ENCODE measurements around the gene LIMK2.

The LIMK2 gene

GRCh38 chr22:31271026-31271425 is 58.9 kb downstream of the LIMK2 start:
- DNase-seq (ENCODE audit: extremely low read depth in 1 of 2, low read depth in 1 of 2) = no peak

GRCh38 chr22:31271485-31271884 is 59.4 kb downstream of the LIMK2 start:
- no peak for DNase-seq (ENCODE audit: extremely low read depth in 1 of 2, low read depth in 1 of 2)

DNA sequence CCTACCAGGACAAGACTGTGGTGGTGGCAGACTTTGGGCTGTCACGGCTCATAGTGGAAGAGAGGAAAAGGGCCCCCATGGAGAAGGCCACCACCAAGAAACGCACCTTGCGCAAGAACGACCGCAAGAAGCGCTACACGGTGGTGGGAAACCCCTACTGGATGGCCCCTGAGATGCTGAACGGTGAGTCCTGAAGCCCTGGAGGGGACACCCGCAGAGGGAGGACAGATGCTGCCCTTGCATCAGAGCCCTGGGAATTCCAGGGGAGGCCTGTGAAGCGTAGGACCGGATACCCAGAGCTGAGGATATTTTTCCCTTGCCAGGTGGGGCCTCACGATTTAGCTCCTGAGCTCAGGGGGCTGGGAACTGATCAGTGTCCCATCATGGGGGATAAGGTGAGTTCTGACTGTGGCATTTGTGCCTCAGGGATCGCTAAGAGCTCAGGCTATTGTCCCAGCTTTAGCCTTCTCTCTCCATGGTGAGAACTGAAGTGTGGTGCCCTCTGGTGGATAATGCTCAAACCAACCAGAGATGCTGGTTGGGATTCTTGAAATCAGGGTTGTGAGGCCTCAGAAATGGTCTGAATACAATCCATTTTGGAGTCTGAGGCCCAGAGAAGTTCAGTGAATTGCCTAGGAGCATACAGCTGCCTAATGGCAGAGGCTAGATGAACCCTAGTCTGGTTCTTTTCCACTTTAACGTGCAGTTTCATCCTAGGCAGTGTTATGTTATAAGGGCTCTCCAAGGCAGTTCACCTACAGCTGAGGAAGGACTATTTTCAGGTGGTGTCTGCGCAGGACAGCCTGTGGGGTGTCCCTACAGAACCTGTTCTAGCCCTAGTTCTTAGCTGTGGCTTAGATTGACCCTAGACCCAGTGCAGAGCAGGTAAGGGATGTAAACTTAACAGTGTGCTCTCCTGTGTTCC is 60.7 kb downstream of the LIMK2 start:
- DNase-seq (ENCODE audit: extremely low read depth in 1 of 2, low read depth in 1 of 2) = no peak

DNA sequence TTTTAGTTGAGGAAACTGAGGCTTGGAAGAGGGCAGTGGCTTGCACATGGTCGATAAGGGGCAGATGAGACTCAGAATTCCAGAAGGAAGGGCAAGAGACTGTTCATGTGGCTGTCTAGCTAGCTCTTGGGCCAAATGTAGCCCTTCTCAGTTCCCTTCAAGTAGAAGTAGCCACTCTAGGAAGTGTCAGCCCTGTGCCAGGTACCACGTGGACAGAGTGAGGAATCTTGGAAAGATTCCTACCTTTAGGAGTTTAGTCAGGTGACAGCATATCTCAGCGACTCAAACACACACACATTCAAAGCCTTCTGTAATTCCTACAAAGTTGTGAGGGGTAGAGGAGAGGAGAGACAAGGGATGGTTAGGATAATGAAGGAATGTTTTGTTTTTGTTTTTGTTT is 61.9 kb downstream of the LIMK2 start:
- DNase-seq (ENCODE audit: extremely low read depth in 1 of 2, low read depth in 1 of 2) = no peak

DNA sequence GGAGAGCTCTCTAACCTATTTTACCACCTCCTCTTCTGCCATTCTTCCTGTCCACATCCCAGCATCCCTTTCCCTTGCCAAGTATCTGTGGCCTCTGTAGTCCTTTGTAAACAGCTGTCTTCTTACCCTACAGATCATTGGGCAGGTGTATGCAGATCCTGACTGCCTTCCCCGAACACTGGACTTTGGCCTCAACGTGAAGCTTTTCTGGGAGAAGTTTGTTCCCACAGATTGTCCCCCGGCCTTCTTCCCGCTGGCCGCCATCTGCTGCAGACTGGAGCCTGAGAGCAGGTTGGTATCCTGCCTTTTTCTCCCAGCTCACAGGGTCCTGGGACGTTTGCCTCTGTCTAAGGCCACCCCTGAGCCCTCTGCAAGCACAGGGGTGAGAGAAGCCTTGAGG is 62.9 kb downstream of the LIMK2 start:
- DNase-seq (ENCODE audit: extremely low read depth in 1 of 2, low read depth in 1 of 2) = no peak

GRCh38 chr22:31275576-31275975 is 63.5 kb downstream of the LIMK2 start:
- no peak for DNase-seq (ENCODE audit: extremely low read depth in 1 of 2, low read depth in 1 of 2)

- DNase-seq (ENCODE audit: extremely low read depth in 1 of 2, low read depth in 1 of 2) = no peak
These were observed 64.5 kb downstream of the LIMK2 start for GRCh38 chr22:31276426-31277167.

DNA sequence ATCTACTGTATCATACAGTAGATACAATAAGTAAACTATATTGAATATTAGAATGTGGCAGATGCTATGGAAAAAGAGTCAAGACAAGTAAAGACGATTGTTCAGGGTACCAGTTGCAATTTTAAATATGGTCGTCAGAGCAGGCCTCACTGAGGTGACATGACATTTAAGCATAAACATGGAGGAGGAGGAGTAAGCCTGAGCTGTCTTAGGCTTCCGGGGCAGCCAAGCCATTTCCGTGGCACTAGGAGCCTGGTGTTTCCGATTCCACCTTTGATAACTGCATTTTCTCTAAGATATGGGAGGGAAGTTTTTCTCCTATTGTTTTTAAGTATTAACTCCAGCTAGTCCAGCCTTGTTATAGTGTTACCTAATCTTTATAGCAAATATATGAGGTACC is 65.6 kb downstream of the LIMK2 start:
- DNase-seq (ENCODE audit: extremely low read depth in 1 of 2, low read depth in 1 of 2) = no peak

GRCh38 chr22:31278151-31278621 is 66.1 kb downstream of the LIMK2 start:
- no peak for DNase-seq (ENCODE audit: extremely low read depth in 1 of 2, low read depth in 1 of 2)

GRCh38 chr22:31278626-31279326 is 66.7 kb downstream of the LIMK2 start:
- DNase-seq (ENCODE audit: extremely low read depth in 1 of 2, low read depth in 1 of 2) = no peak

GRCh38 chr22:31279327-31279669 is 67.2 kb downstream of the LIMK2 start:
- DNase-seq (ENCODE audit: extremely low read depth in 1 of 2, low read depth in 1 of 2) = no peak

DNA sequence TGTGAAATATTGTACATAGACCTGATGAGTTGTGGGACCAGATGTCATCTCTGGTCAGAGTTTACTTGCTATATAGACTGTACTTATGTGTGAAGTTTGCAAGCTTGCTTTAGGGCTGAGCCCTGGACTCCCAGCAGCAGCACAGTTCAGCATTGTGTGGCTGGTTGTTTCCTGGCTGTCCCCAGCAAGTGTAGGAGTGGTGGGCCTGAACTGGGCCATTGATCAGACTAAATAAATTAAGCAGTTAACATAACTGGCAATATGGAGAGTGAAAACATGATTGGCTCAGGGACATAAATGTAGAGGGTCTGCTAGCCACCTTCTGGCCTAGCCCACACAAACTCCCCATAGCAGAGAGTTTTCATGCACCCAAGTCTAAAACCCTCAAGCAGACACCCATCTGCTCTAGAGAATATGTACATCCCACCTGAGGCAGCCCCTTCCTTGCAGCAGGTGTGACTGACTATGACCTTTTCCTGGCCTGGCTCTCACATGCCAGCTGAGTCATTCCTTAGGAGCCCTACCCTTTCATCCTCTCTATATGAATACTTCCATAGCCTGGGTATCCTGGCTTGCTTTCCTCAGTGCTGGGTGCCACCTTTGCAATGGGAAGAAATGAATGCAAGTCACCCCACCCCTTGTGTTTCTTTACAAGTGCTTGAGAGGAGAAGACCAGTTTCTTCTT is 67.9 kb downstream of the LIMK2 start:
- no peak for DNase-seq (ENCODE audit: extremely low read depth in 1 of 2, low read depth in 1 of 2)

DNA sequence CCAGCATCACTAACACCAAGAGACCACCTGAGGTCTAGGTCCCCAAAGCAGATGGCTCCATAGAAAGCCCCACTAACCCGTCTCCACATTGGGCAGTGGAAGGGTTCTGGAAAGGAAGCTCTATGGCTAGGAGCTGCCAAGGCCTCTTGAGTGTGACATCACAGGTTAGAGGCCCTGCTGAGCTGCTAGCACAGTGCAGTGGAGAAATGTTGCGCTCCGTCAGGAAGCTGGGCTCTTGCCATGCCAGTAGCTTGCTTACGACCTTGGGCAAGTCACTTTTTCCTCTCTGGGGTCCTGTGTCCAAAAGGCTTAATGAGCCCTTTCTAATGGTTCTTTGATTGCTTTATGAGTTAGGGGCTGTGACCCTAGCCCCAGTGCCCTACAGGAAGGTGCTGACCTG is 69.6 kb downstream of the LIMK2 start:
- DNase-seq (ENCODE audit: extremely low read depth in 1 of 2, low read depth in 1 of 2) = no peak

DNA sequence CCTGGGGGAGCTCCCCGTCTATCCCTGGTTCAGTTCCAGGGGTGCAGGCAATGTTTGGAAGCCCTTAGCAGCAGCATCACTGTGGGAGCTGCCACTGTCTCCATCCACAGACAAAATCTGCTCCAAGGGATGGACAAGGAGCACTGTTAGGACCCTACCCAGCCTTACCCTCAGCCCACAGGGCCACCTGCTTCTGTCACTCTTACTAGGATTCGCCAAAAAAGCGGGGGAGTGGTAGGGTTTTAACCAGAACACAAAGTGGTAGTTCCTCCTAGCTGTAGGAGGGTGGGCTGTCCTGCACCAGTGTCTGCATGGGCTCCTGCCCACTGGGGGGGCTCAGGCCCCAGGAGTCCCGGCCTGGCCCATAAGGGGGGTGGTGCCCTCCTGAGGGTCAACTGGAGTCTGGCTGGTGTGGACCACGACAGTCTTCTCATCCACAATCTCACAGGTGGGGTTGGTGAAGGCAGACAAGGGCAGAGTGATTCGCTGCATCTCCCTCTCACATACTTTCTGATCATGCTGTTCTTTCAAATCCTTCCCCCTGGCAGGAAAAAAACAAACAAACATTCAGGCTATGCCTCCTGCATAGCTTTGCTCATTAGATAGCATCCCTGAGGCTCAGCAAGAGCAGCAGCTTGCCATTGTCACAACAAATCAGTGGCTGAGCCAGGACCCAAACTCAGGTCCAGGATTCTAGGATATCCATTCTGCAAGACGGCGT is 70.8 kb downstream of the LIMK2 start:
- DNase-seq (ENCODE audit: extremely low read depth in 1 of 2, low read depth in 1 of 2) = no peak

- no peak for DNase-seq (ENCODE audit: extremely low read depth in 1 of 2, low read depth in 1 of 2)
These were observed 72.4 kb downstream of the LIMK2 start for GRCh38 chr22:31284281-31285155.

GRCh38 chr22:31286360-31287255 is 74.5 kb downstream of the LIMK2 start:
- DNase-seq (ENCODE audit: extremely low read depth in 1 of 2, low read depth in 1 of 2) = no peak

GRCh38 chr22:31287818-31288495 is 75.9 kb downstream of the LIMK2 start:
- no peak for DNase-seq (ENCODE audit: extremely low read depth in 1 of 2, low read depth in 1 of 2)
